Measurements from ENCODE around the gene TRIM38.
A peak's percentile ranks its signal among the peaks of the same experiment; 100 is the strongest.

The TRIM38 gene

DNA sequence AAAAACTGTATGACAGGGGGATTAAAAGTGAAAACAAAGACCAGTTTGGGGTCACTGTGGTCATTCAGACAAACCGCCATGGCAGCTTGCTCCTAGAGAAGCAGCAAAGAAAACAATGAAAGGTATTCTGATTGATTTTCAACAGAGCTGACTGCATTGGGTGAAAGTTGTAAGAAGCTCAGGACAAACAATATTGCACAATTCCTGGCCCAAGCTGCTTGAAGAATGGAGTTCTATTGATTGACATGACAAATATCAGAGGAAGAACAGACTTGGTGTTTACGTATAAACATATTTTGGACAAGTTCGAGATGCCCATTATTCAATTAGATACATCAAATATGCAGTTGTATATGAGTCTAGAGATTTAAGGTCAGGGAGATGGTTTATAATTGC, 62.0 kb downstream of the TRIM38 start:
- no peak overlapping the region for H3K4me3 ChIP-seq (ENCODE audit: low read length, poor library complexity, severe bottlenecking)
- no peak for TF ChIP-seq EZH2phosphoT487 (IDR thresholded peaks at IDR 0.05; ENCODE audit: borderline replicate concordance)
- TF ChIP-seq, protein P1, sequence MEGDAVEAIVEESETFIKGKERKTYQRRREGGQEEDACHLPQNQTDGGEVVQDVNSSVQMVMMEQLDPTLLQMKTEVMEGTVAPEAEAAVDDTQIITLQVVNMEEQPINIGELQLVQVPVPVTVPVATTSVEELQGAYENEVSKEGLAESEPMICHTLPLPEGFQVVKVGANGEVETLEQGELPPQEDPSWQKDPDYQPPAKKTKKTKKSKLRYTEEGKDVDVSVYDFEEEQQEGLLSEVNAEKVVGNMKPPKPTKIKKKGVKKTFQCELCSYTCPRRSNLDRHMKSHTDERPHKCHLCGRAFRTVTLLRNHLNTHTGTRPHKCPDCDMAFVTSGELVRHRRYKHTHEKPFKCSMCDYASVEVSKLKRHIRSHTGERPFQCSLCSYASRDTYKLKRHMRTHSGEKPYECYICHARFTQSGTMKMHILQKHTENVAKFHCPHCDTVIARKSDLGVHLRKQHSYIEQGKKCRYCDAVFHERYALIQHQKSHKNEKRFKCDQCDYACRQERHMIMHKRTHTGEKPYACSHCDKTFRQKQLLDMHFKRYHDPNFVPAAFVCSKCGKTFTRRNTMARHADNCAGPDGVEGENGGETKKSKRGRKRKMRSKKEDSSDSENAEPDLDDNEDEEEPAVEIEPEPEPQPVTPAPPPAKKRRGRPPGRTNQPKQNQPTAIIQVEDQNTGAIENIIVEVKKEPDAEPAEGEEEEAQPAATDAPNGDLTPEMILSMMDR (conservative IDR thresholded peaks at IDR 0.05; ENCODE audit: low read length), result no peak
- H2AFZ ChIP-seq (ENCODE audit: low read length), result no peak overlapping the region
- no peaks in the 10 kb centered on the region for H3K27me3 ChIP-seq (ENCODE audit: insufficient read depth, low read length, poor library complexity, severe bottlenecking)
- H3K79me2 ChIP-seq (ENCODE audit: insufficient read depth, low read length), result no peaks in the 10 kb centered on the region
- no peaks in the 10 kb centered on the region for H3K9me3 ChIP-seq (ENCODE audit: insufficient read depth, low read depth, low read length)
- H3K4me2 ChIP-seq (ENCODE audit: low read depth, low read length, poor library complexity, severe bottlenecking), result no peak overlapping the region
- H3K36me3 ChIP-seq (ENCODE audit: insufficient read depth, low read length), result no peaks in the 10 kb centered on the region
- H3K9me2 ChIP-seq (replicated peaks; ENCODE audit: low read depth, low read length), result no peaks in the 10 kb centered on the region
- peak overlapping the region; percentile 95 for H3K9ac ChIP-seq (ENCODE audit: low read depth, low read length, poor library complexity, severe bottlenecking)
- H3K4me1 ChIP-seq (ENCODE audit: insufficient read depth, low read length, poor library complexity, severe bottlenecking), result peaks cover 47% of the 10 kb centered on the region
- no peaks in the 10 kb centered on the region for H4K20me1 ChIP-seq (ENCODE audit: insufficient read depth, low read length, poor library complexity, severe bottlenecking)
- peaks cover 18% of the 10 kb centered on the region; the same call in 1 of the 2 replicates for H3F3A ChIP-seq (ENCODE audit: low read depth)

DNA sequence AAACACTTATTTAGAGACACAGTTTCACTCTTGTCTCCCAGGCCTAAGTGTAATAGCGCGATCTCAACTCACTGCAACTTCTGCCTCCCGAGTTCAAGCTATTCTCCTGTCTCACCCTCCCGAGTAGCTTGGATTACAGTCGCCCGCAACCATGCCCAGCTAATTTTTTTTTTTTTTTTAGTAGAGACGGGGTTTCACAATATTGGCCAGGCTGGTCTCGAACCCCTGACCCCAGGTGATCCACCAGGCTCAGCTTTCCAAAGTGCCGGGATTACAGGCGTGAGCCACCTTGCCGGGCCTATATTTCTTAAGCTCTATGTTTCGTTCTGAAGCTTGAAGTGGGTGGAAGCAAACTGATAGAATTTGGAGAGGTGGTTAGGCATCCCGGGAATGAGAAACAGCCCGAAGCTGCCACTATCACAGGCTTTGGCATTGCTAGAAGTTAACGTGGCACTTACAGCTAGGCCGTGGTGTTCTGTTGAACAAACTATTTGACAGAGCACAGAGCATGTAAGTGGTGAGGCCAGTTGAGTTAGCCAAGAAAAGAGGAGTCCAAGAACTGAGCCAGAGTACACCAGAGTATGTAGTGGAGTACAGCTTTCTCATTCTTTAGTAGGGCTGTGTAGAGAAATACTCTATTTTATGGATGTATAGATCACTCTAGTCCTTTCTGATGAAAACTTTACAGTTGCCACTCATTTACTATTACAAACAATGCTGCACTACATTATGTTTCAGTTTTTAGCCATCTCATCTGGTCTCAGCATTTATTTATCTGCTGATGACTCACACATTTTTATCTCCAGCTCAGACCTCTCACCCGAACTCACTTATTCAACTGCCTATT, 62.7 kb downstream of the TRIM38 start:
- Histone ChIP-seq H3K4me1 (ENCODE audit: insufficient read depth, low read length, poor library complexity, severe bottlenecking) (peaks cover 53% of the 10 kb centered on the region), H3F3A (ENCODE audit: low read depth) (peaks cover 18% of the 10 kb centered on the region; the same call in 1 of the 2 replicates), H3K9ac (ENCODE audit: low read depth, low read length, poor library complexity, severe bottlenecking) (peak overlapping the region; percentile 95), H3K4me3 (ENCODE audit: low read length, poor library complexity, severe bottlenecking) (peak overlapping the region; percentile 74), H3K36me3 (ENCODE audit: insufficient read depth, low read length) (no peaks in the 10 kb centered on the region), H3K27me3 (ENCODE audit: insufficient read depth, low read length, poor library complexity, severe bottlenecking) (no peaks in the 10 kb centered on the region), H3K4me2 (ENCODE audit: low read depth, low read length, poor library complexity, severe bottlenecking) (peak overlapping the region; percentile 89), H4K20me1 (ENCODE audit: insufficient read depth, low read length, poor library complexity, severe bottlenecking) (no peaks in the 10 kb centered on the region), H2AFZ (ENCODE audit: low read length) (no peak overlapping the region), H3K9me3 (ENCODE audit: insufficient read depth, low read depth, low read length) (no peaks in the 10 kb centered on the region), H3K9me2 (replicated peaks; ENCODE audit: low read depth, low read length) (no peaks in the 10 kb centered on the region), H3K79me2 (ENCODE audit: insufficient read depth, low read length) (no peaks in the 10 kb centered on the region)
- TF ChIP-seq, protein P1 (conservative IDR thresholded peaks at IDR 0.05; ENCODE audit: low read length), result no peak
- TF ChIP-seq EZH2phosphoT487 (IDR thresholded peaks at IDR 0.05; ENCODE audit: borderline replicate concordance), result no peak

DNA sequence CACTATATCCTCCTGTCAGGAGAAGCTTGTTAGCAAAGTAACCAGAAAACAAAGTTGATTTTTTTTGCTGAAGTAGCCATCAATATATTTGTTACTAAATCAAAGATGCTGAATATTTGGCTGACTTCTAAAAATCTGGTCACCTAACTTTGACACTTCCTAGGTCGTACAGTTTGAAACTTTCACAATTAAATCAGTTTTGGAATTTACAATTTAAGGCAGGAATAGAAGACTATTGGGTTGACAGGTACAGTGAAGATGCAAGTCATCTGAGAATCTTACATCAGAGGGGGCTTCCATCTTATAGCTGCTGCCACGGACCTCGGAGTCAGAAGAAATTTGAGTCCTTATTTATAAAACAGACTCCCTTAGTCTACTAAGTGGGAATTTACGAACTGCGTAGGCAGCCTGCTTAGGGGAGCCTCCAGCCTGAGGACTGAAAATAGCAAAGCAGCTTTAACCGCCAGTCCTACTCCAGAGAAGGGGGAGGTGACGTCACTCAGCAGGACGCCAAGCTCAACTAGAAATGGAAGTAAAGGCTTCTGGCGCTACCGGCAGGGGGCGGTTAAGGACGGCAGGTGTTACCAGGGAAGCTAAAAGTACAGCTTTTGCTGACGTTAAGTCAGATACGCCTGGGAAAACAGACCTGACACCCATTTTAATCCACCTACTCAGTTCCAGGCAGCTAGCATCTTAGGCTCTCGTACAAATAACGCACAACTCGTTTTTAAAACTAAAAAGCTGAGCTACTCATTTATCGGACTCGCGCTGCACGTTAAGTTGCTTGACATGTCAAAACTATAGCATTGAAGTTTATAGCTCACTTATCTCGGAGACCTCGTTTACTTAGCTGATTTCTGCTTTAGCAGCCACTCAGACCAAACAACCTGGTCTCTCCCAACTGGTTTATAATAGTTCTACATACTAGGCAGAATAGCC, 63.6 kb downstream of the TRIM38 start:
- H3K9me3 ChIP-seq (ENCODE audit: insufficient read depth, low read depth, low read length), result no peaks in the 10 kb centered on the region
- peaks cover 11% of the 10 kb centered on the region; the same call in 1 of the 2 replicates for H3F3A ChIP-seq (ENCODE audit: low read depth)
- TF ChIP-seq, protein P1 (conservative IDR thresholded peaks at IDR 0.05; ENCODE audit: low read length), result peak; percentile 91
- TF ChIP-seq EZH2phosphoT487 (IDR thresholded peaks at IDR 0.05; ENCODE audit: borderline replicate concordance), result no peak
- no peaks in the 10 kb centered on the region for H3K9me2 ChIP-seq (replicated peaks; ENCODE audit: low read depth, low read length)
- peak overlapping the region; percentile 74 for H3K4me3 ChIP-seq (ENCODE audit: low read length, poor library complexity, severe bottlenecking)
- H3K4me1 ChIP-seq (ENCODE audit: insufficient read depth, low read length, poor library complexity, severe bottlenecking), result peaks cover 54% of the 10 kb centered on the region
- H2AFZ ChIP-seq (ENCODE audit: low read length), result no peak overlapping the region
- peak overlapping the region; percentile 89 for H3K4me2 ChIP-seq (ENCODE audit: low read depth, low read length, poor library complexity, severe bottlenecking)
- H3K9ac ChIP-seq (ENCODE audit: low read depth, low read length, poor library complexity, severe bottlenecking), result peak overlapping the region; percentile 95
- H3K36me3 ChIP-seq (ENCODE audit: insufficient read depth, low read length), result no peaks in the 10 kb centered on the region
- no peaks in the 10 kb centered on the region for H3K79me2 ChIP-seq (ENCODE audit: insufficient read depth, low read length)
- H3K27me3 ChIP-seq (ENCODE audit: insufficient read depth, low read length, poor library complexity, severe bottlenecking), result no peaks in the 10 kb centered on the region
- H4K20me1 ChIP-seq (ENCODE audit: insufficient read depth, low read length, poor library complexity, severe bottlenecking), result no peaks in the 10 kb centered on the region

Data from Loucy (cell line).